Hepatocyte (in vitro differentiated cells): ENCODE measurements around the gene WNT5B. TPM values are rescaled to one million over a fixed set of nuclear protein-coding genes. Genes with fewer than 3 reads are reported as not detected.

Experiments
- DNase-seq: peaks from one replicate; pipeline ENCODE4 v3.0.0-alpha.2; 2016; ENCODE audit warnings: low spot score
- H2AFZ ChIP-seq: fragments of 200-600 bp; sonication (generic); 2 replicates; pipeline ENCODE4 v1.6.0; 2016; ENCODE audit warnings: antibody characterized with exemption, mild to moderate bottlenecking
- H3K27ac ChIP-seq: fragments of 200-600 bp; sonication (generic); 2 replicates; pipeline ENCODE4 v1.5.1; 2016; ENCODE audit warnings: mild to moderate bottlenecking
- H3K27me3 ChIP-seq: fragments of 200-600 bp; sonication (generic); 2 replicates; pipeline ENCODE4 v1.6.1; 2016
- H3K36me3 ChIP-seq: fragments of 200-600 bp; sonication (generic); replicated peaks from 2 replicates; pipeline ENCODE4 v1.5.1; 2016; ENCODE audit warnings: low read depth; ENCODE audit not compliant: insufficient read depth
- H3K4me1 ChIP-seq: fragments of 200-600 bp; sonication (generic); 2 replicates; pipeline ENCODE4 v1.5.1; 2016; ENCODE audit warnings: mild to moderate bottlenecking, moderate library complexity; ENCODE audit not compliant: insufficient read depth
- H3K4me2 ChIP-seq: fragments of 200-600 bp; sonication (generic); 2 replicates; pipeline ENCODE4 v1.6.0; 2016
- H3K4me3 ChIP-seq: fragments of 200-600 bp; sonication (generic); 2 replicates; pipeline ENCODE4 v1.5.1; 2016; ENCODE audit warnings: mild to moderate bottlenecking
- H3K79me2 ChIP-seq: fragments of 200-600 bp; sonication (generic); 2 replicates; pipeline ENCODE4 v1.6.0; 2017; ENCODE audit warnings: mild to moderate bottlenecking
- H3K9me2 ChIP-seq: fragments of 200-600 bp; sonication (generic); replicated peaks from 2 replicates; pipeline ENCODE4 v1.6.0; 2017; ENCODE audit warnings: mild to moderate bottlenecking; ENCODE audit not compliant: insufficient read depth
- H3K9me3 ChIP-seq: fragments of 200-600 bp; sonication (generic); 2 replicates; pipeline ENCODE4 v1.5.1; 2016; ENCODE audit warnings: low read depth, mild to moderate bottlenecking
- H4K20me1 ChIP-seq: fragments of 200-600 bp; sonication (generic); 2 replicates; pipeline ENCODE4 v1.6.0; 2016; ENCODE audit warnings: mild to moderate bottlenecking; ENCODE audit not compliant: insufficient read depth, poor library complexity, severe bottlenecking
- EZH2 ChIP-seq: fragments of 200-600 bp; sonication (generic); IDR thresholded peaks from 2 replicates; pipeline ENCODE4 v1.6.1; 2016; ENCODE audit warnings: antibody characterized with exemption, mild to moderate bottlenecking, borderline replicate concordance
- EZH2phosphoT487 ChIP-seq: fragments of 200-600 bp; sonication (generic); IDR thresholded peaks from one replicate; pipeline ENCODE4 v1.6.1; 2018; ENCODE audit warnings: antibody characterized with exemption, mild to moderate bottlenecking, low read depth, moderate library complexity; ENCODE audit not compliant: unreplicated experiment, severe bottlenecking
- WGBS: methylation state at CpG from one replicate; pipeline ENCODE4 v1.1.6; 2016; ENCODE audit warnings: low lambda C conversion rate; ENCODE audit errors: missing lambda C conversion rate; 5-methylcytosine and 5-hydroxymethylcytosine counted together
- polyA plus RNA-seq: library from polyadenylated mRNA; unstranded; fragments of >200 nt; fragmentation: Nextera tagmentation; extraction: Ambion mirVana; gene quantifications from 2 replicates; pipeline ENCODE4 v1.2.1, GENCODE V29; 2016
- total RNA-seq: library from RNA; depleted of rRNA; stranded (reverse); fragments of >200 nt; gene quantifications from 2 replicates; pipeline ENCODE4 v1.2.3, GENCODE V29; 2014
- TF ChIP-seq, protein P1 (sequence below): fragments of 200-600 bp; sonication (generic); IDR thresholded peaks from 2 replicates; pipeline ENCODE4 v1.5.1; 2016; ENCODE audit warnings: antibody characterized with exemption, mild to moderate bottlenecking; ENCODE audit not compliant: poor library complexity

The WNT5B gene
- total and polyA plus RNA-seq, 2 experiments from 2014 or later, result 16.6 to 35.3 TPM

DNA sequence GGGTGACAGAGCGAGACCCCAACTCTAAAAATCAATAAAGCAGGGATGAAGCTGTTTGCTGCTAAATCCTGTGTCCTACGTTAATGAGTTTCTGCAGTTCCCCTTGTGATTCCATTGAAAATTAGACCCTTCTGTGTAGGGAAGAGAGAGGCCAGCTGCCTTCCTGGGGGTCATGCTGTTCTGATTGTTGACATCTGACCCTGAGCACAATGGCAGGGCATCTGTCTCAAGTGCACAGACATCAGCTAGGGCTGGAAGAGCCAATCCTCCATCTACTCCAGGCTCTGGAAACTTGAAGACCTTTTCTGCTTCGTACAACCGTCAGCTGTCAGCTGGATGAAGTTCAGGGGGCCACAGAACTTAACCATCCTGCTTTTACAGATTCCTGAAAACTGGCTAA, 44.7 kb upstream of the WNT5B start:
- Histone ChIP-seq H4K20me1 (peaks cover 3% of the 10 kb centered on the region), H3K27me3 (no peaks in the 10 kb centered on the region), H3K36me3 (no peaks in the 10 kb centered on the region), H3K27ac (no peak overlapping the region), H3K79me2 (peaks cover 12% of the 10 kb centered on the region), H3K4me1 (peaks cover 9% of the 10 kb centered on the region), H3K9me3 (no peaks in the 10 kb centered on the region), H3K9me2 (no peaks in the 10 kb centered on the region), H2AFZ (no peak overlapping the region), H3K4me3 (no peak overlapping the region), H3K4me2 (no peak overlapping the region)
- TF ChIP-seq EZH2phosphoT487, result no peak
- TF ChIP-seq, protein P1, sequence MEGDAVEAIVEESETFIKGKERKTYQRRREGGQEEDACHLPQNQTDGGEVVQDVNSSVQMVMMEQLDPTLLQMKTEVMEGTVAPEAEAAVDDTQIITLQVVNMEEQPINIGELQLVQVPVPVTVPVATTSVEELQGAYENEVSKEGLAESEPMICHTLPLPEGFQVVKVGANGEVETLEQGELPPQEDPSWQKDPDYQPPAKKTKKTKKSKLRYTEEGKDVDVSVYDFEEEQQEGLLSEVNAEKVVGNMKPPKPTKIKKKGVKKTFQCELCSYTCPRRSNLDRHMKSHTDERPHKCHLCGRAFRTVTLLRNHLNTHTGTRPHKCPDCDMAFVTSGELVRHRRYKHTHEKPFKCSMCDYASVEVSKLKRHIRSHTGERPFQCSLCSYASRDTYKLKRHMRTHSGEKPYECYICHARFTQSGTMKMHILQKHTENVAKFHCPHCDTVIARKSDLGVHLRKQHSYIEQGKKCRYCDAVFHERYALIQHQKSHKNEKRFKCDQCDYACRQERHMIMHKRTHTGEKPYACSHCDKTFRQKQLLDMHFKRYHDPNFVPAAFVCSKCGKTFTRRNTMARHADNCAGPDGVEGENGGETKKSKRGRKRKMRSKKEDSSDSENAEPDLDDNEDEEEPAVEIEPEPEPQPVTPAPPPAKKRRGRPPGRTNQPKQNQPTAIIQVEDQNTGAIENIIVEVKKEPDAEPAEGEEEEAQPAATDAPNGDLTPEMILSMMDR, result no peak
- no peak for TF ChIP-seq EZH2
- WGBS, result 88% methylated on average over 4 of the region's 4 CpGs
- no peak for DNase-seq

DNA sequence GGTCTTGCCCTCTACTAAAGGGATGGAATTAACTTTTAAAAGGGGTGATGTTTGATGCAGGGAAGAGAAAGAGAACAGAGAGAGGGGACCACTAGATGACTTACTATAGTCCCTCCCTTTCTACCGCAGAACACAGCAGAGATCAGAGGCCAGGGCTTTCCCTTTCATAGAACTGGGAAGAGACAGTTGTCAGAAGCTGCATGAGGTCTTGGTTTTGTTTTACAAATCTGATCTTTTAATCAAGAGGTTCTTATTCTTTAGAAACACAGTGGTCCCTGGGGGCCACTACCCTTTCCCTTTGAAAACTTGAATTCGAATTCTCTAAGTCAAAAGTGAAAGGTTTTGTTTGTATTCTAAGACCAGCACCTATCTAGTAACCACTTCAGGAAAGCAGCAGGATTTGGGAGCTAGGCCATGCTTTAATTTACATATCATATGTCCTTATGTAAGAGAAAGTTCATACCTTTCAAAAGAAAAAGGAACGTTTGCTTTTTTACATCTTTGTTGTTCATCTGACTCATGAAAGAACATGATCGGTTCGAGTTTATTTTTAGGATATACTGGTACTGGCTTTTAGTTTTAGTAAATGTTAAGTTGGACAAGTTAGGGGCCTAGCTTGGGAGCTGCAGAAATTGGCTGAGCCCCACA, 41.0 kb upstream of the WNT5B start:
- Histone ChIP-seq H3K9me2 (no peaks in the 10 kb centered on the region), H3K27ac (peak overlapping the region; percentile 4), H3K9me3 (no peaks in the 10 kb centered on the region), H3K27me3 (no peaks in the 10 kb centered on the region), H4K20me1 (peaks cover 31% of the 10 kb centered on the region), H3K36me3 (no peaks in the 10 kb centered on the region), H3K79me2 (peaks cover 49% of the 10 kb centered on the region), H2AFZ (no peak overlapping the region), H3K4me2 (peak overlapping the region; percentile 10), H3K4me3 (no peak overlapping the region), H3K4me1 (peaks cover 43% of the 10 kb centered on the region)
- TF ChIP-seq EZH2phosphoT487 (no peak), EZH2 (no peak)
- TF ChIP-seq, protein P1, result no peak
- 40% methylated on average over 5 of the region's 5 CpGs for WGBS
- no peak for DNase-seq

DNA sequence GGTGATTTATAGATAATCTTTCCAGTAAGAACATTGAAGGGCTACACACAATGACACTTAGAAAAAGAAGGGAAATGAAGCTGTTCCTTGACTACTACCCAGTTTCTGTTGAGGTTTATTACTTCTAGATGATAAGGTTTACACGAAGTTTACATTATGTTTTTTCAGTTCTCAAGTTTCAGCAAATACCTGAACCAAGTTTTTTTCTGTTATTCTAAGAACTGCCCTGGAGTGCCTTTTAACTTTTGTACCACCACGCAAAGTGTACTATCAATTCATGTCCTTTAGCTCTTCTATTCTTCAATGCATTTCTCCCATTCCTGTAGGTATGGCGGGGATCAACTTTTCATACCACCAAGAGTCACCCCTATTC, 40.5 kb upstream of the WNT5B start:
- TF ChIP-seq, protein P1, result no peak
- TF ChIP-seq EZH2phosphoT487 (no peak), EZH2 (no peak)
- Histone ChIP-seq H2AFZ (no peak overlapping the region), H3K27me3 (no peaks in the 10 kb centered on the region), H3K9me2 (no peaks in the 10 kb centered on the region), H3K79me2 (peaks cover 54% of the 10 kb centered on the region), H4K20me1 (peaks cover 36% of the 10 kb centered on the region), H3K4me2 (peak overlapping the region; percentile 10), H3K4me1 (peaks cover 48% of the 10 kb centered on the region), H3K36me3 (no peaks in the 10 kb centered on the region), H3K4me3 (no peak overlapping the region), H3K27ac (peak overlapping the region; percentile 4), H3K9me3 (no peaks in the 10 kb centered on the region)
- DNase-seq, result no peak
- WGBS, result 53% methylated on average over 3 of the region's 3 CpGs
